ENCODE data around the gene TTLL11. TPM values are rescaled to one million over a fixed set of nuclear protein-coding genes. Genes with fewer than 3 reads are reported as not detected.

Gene TTLL11
- total RNA-seq, 2 experiments from 2014 or later: 3.3 to 6.9 TPM

GRCh38 chr9:122133263-122133983 lies 40.3 kb upstream of the TTLL11 start:
- CTCF ChIA-PET (ENCODE audit: unreplicated experiment): interaction anchor here (0.6 kb wide), 1 partner anchor 129 kb away, joined by 4 read pairs; no protein-coding TSS in a partner anchor
- DNase-seq (ENCODE audit: low spot score): no peak
- Histone ChIP-seq H3K9me3 (ENCODE audit: low read length) (no peaks in the 10 kb centered on the region), H3K36me3 (ENCODE audit: insufficient read depth, low read length) (no peaks in the 10 kb centered on the region), H4K20me1 (ENCODE audit: insufficient read depth, low read length) (no peaks in the 10 kb centered on the region), H3K9me2 (ENCODE audit: insufficient read depth, low read length) (no peaks in the 10 kb centered on the region), H2AFZ (ENCODE audit: low read length) (no peak overlapping the region), H3K79me2 (ENCODE audit: insufficient read depth, low read depth, low read length) (no peaks in the 10 kb centered on the region), H3K4me2 (ENCODE audit: low read length) (no peak overlapping the region), H3K4me3 (ENCODE audit: low read depth, low read length, poor library complexity, severe bottlenecking) (no peak overlapping the region), H3K27ac (ENCODE audit: low read depth, low read length, poor library complexity, severe bottlenecking) (no peak overlapping the region), H3K4me1 (ENCODE audit: insufficient read depth, low read length, poor library complexity, severe bottlenecking) (no peaks in the 10 kb centered on the region)
- intact Hi-C loops (cut with micrococcal nuclease; ENCODE audit: unreplicated experiment): no loop called here
- POLR2A ChIA-PET: no interaction called here
- BruUV-seq (replicated peaks): no TSS peak
- TF ChIP-seq EZH2phosphoT487 (IDR thresholded peaks at IDR 0.05; ENCODE audit: borderline replicate concordance, low read depth, low read length): no peak
- TF ChIP-seq CTCF (conservative IDR thresholded peaks at IDR 0.05; ENCODE audit: low read length): no peak

- no TSS peak for BruUV-seq (replicated peaks)
- no peaks in the 10 kb centered on the region for H3K79me2 ChIP-seq (ENCODE audit: insufficient read depth, low read depth, low read length)
- POLR2A ChIA-PET: no interaction called here
- no peak overlapping the region for H3K4me3 ChIP-seq (ENCODE audit: low read depth, low read length, poor library complexity, severe bottlenecking)
- no peak overlapping the region for H3K27ac ChIP-seq (ENCODE audit: low read depth, low read length, poor library complexity, severe bottlenecking)
- no peaks in the 10 kb centered on the region for H4K20me1 ChIP-seq (ENCODE audit: insufficient read depth, low read length)
- CTCF ChIA-PET (ENCODE audit: unreplicated experiment): no interaction called here
- no peaks in the 10 kb centered on the region for H3K4me1 ChIP-seq (ENCODE audit: insufficient read depth, low read length, poor library complexity, severe bottlenecking)
- TF ChIP-seq EZH2phosphoT487 (IDR thresholded peaks at IDR 0.05; ENCODE audit: borderline replicate concordance, low read depth, low read length): no peak
- TF ChIP-seq CTCF (conservative IDR thresholded peaks at IDR 0.05; ENCODE audit: low read length): no peak
- H3K4me2 ChIP-seq (ENCODE audit: low read length): no peak overlapping the region
- intact Hi-C loops (cut with micrococcal nuclease; ENCODE audit: unreplicated experiment): no loop called here
- DNase-seq (ENCODE audit: low spot score): no peak
- H3K9me2 ChIP-seq (ENCODE audit: insufficient read depth, low read length): no peaks in the 10 kb centered on the region
- H3K36me3 ChIP-seq (ENCODE audit: insufficient read depth, low read length): no peaks in the 10 kb centered on the region
- H3K9me3 ChIP-seq (ENCODE audit: low read length): no peaks in the 10 kb centered on the region
- no peak overlapping the region for H2AFZ ChIP-seq (ENCODE audit: low read length)
These were observed 39.4 kb upstream of the TTLL11 start for GRCh38 chr9:122132539-122132938.

DNA sequence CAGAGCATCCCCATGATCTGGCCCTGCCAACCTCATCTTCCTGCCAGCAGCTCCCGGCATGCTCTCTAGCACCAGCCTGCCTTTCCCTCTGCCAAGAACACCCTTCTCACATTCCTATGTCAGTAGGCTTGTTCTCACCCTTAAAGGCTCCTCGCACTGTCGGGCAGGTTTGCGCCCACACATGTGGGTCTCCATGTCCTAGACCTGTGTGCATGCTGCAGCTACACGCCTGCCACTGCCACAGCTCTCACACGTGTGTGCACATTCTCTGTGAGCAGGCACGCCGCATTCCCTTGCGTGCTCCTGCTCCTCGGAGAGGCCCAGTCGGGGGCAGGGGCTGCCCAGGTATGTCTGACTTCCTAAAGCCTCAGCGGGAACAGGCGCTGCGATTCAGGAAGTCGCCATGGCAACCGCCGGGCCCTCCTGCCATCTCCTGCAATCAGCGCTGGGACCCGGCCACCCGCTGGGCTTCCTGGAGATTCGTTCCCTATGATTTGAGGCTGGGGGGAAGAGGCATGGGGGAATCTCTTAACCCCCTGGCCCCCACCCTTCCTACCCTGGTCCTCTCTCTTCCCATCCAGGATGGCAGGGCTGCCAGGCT lies 38.4 kb upstream of the TTLL11 start:
- H3K79me2 ChIP-seq (ENCODE audit: insufficient read depth, low read depth, low read length): no peaks in the 10 kb centered on the region
- no peak overlapping the region for H3K27ac ChIP-seq (ENCODE audit: low read depth, low read length, poor library complexity, severe bottlenecking)
- no peak overlapping the region for H3K4me2 ChIP-seq (ENCODE audit: low read length)
- POLR2A ChIA-PET: no interaction called here
- no TSS peak for BruUV-seq (replicated peaks)
- no peaks in the 10 kb centered on the region for H3K4me1 ChIP-seq (ENCODE audit: insufficient read depth, low read length, poor library complexity, severe bottlenecking)
- H3K4me3 ChIP-seq (ENCODE audit: low read depth, low read length, poor library complexity, severe bottlenecking): no peak overlapping the region
- no peaks in the 10 kb centered on the region for H3K9me3 ChIP-seq (ENCODE audit: low read length)
- DNase-seq (ENCODE audit: low spot score): no peak
- CTCF ChIA-PET (ENCODE audit: unreplicated experiment): interaction anchor here (0.5 kb wide), 1 partner anchor 9 kb away, joined by 9 read pairs; no protein-coding TSS in a partner anchor
- TF ChIP-seq CTCF (conservative IDR thresholded peaks at IDR 0.05; ENCODE audit: low read length): no peak
- no peak for TF ChIP-seq EZH2phosphoT487 (IDR thresholded peaks at IDR 0.05; ENCODE audit: borderline replicate concordance, low read depth, low read length)
- H3K36me3 ChIP-seq (ENCODE audit: insufficient read depth, low read length): no peaks in the 10 kb centered on the region
- no peak overlapping the region for H2AFZ ChIP-seq (ENCODE audit: low read length)
- intact Hi-C loops (cut with micrococcal nuclease; ENCODE audit: unreplicated experiment): no loop called here
- H3K9me2 ChIP-seq (ENCODE audit: insufficient read depth, low read length): no peaks in the 10 kb centered on the region
- H4K20me1 ChIP-seq (ENCODE audit: insufficient read depth, low read length): no peaks in the 10 kb centered on the region
